GM18526 (cell line): ENCODE data around the gene PTPRN2.

Experiments used
- POLR2A ChIP-seq: IDR thresholded peaks from 3 replicates; pipeline ENCODE4 v1.6.1; 2011; ENCODE audit not compliant: insufficient read length; ENCODE audit errors: extremely low read depth

Gene PTPRN2

GRCh38 chr7:157497744-157498651 is 1089.6 kb downstream of the PTPRN2 start:
- TF ChIP-seq POLR2A = no peak

- no peak for TF ChIP-seq POLR2A
Observed at GRCh38 chr7:157497367-157497743, 1090.3 kb downstream of the PTPRN2 start.

DNA sequence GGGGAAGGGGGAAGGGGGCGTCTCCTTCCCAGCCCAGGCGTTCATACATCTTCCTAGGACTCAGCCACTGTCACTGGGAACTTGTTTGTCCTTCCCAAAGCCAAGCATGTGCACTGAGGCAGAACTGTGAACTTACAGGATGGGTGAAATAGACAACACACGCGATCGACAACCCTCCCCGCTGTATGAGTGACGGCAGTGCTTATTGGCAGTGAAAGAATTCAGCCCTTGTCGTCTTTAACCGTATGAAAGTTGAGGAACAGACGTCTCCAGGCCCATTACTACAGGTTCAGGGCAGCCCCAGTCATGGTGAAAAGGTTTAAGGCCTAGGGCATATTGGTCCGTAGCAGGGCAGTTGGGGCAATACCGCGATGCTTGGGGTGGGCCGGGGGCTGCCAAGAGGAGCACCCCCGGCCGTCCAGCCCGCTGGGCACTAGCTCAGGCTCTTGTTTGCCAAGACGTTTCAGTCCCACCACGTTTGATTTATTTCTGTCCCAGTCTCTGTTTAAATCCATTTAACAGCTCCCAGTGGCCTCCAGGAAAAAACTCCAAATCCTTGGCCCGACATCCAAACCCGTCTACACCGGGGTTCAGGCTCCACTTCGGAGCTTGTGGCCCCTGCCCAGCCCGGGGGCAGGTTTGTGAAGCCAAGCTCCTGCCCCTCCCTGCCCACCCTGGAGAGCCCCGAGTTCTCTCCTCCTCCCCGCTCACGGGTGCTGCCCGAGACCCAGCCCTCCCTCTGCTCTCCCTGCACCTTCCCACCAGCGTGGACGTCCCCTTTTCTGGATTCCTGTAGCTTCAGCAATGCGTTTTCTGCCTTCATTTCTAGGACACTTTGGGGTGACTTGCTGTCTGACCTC is 1091.0 kb downstream of the PTPRN2 start:
- TF ChIP-seq POLR2A = no peak

- no peak for TF ChIP-seq POLR2A
Observed at GRCh38 chr7:157495594-157495993, 1092.0 kb downstream of the PTPRN2 start.

GRCh38 chr7:157495177-157495553 is 1092.5 kb downstream of the PTPRN2 start:
- TF ChIP-seq POLR2A = no peak

- no peak for TF ChIP-seq POLR2A
Observed at GRCh38 chr7:157494506-157495176, 1093.0 kb downstream of the PTPRN2 start.

- no peak for TF ChIP-seq POLR2A
Observed at GRCh38 chr7:157493776-157494175, 1093.8 kb downstream of the PTPRN2 start.

- no peak for TF ChIP-seq POLR2A
Observed at GRCh38 chr7:157493017-157493416, 1094.6 kb downstream of the PTPRN2 start.

- no peak for TF ChIP-seq POLR2A
Observed at GRCh38 chr7:157490465-157490912, 1097.1 kb downstream of the PTPRN2 start.
